ENCODE results near the gene CLEC2B. TPM values are rescaled to one million over a fixed set of nuclear protein-coding genes. Genes with fewer than 3 reads are reported as not detected.

The CLEC2B gene
- total RNA-seq, 1 donor = 16.5 TPM

DNA sequence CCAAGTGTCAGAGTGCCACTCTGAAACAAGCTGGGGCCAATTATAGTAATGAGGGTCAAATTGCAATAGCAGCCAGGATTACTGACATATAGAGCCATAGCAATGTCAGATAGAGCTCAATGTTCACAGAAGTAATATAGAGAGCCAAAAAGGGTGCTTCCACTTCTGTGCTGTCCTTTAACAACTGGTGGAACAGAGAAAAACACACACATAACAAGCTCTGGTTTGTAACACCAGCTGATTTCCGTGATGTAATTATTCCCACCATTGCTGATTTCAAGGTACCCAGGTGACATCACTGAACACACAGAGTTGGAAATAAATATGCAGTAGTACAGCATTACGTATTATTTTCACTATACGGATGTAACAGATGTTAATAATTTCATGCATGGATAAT lies 3.0 kb upstream of the CLEC2B start:
- TF ChIP-seq, protein P1, sequence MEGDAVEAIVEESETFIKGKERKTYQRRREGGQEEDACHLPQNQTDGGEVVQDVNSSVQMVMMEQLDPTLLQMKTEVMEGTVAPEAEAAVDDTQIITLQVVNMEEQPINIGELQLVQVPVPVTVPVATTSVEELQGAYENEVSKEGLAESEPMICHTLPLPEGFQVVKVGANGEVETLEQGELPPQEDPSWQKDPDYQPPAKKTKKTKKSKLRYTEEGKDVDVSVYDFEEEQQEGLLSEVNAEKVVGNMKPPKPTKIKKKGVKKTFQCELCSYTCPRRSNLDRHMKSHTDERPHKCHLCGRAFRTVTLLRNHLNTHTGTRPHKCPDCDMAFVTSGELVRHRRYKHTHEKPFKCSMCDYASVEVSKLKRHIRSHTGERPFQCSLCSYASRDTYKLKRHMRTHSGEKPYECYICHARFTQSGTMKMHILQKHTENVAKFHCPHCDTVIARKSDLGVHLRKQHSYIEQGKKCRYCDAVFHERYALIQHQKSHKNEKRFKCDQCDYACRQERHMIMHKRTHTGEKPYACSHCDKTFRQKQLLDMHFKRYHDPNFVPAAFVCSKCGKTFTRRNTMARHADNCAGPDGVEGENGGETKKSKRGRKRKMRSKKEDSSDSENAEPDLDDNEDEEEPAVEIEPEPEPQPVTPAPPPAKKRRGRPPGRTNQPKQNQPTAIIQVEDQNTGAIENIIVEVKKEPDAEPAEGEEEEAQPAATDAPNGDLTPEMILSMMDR (IDR thresholded peaks at IDR 0.05; ENCODE audit: insufficient read depth, low read length) = no peak
- DNase-seq (ENCODE audit: low read depth) = no peak
- no peak overlapping the region for H3K4me3 ChIP-seq (ENCODE audit: low read depth, low read length)

DNA sequence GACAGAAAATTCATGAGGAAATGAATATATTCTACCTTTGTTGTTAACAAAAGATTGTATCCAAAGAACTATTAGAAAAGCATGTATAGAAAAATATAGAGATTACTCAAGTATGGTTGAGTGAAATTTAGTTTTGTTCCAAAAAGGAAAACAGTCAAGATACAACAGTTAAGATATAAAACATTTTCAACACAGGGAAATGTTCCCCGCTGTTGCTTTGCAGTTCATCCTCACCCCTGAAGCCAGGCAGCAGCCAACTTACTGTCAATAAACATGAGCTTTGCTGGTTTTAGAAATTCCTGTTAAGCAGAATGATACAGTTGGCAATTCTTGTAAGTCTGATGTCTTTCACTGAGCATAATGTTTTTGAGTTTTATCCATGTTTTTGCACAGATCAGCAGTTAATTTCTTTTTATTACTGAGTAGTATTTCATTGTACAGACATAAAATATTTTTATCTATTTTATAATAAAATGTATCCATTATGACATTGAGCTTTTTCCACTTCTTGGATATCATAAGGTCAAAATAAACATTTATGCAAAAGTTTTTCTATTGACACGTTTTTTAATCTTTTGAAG lies 1.2 kb upstream of the CLEC2B start:
- TF ChIP-seq, protein P1 (IDR thresholded peaks at IDR 0.05; ENCODE audit: insufficient read depth, low read length) = no peak
- H3K4me3 ChIP-seq (ENCODE audit: low read depth, low read length) = no peak overlapping the region
- DNase-seq (ENCODE audit: low read depth) = peak; percentile 8

DNA sequence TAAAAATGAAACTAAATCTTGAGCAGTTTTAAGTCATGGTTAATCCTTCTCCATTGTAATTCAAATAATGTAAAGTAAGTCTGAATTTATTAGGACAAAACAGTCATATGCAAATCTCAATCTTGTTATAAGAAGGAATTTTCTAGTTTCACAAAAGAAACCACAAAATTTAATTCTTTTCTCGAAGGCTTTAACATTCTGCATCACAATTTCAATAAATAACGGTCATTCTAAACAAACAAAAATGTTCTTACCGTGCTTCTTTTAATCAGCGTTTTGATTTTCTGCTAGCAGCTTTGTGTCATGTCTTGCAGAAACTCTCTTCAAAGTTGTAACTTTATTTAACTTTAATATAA lies 225 bp downstream of the CLEC2B start:
- TF ChIP-seq, protein P1 (IDR thresholded peaks at IDR 0.05; ENCODE audit: insufficient read depth, low read length) = no peak
- no peak for DNase-seq (ENCODE audit: low read depth)
- H3K4me3 ChIP-seq (ENCODE audit: low read depth, low read length) = peak overlapping the region; percentile 56

DNA sequence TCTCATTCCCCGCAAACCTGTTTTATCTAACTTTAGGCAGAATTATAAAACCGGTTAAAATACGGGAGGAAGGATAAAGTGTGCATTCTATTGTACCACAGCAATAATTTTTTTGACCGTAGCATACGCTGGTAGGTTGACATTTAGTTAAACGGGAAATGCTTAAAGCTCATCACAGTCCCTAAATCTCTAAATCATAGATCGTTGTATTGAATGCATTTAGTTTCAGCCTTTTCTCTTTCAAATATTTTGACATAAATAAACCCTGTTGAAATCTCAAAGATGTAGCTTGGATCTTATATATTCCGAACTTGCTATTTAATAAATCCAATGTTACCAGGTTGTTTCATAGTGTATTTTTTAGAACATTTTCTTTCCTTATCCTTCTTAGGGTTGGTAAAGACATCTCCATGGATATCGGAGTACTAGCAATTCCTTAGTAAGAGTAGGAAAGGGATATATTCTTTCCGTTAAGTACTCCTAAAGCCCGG lies 798 bp downstream of the CLEC2B start:
- peak overlapping the region; percentile 25 for H3K4me3 ChIP-seq (ENCODE audit: low read depth, low read length)
- DNase-seq (ENCODE audit: low read depth) = peak; percentile 7
- TF ChIP-seq, protein P1 (IDR thresholded peaks at IDR 0.05; ENCODE audit: insufficient read depth, low read length) = no peak

DNA sequence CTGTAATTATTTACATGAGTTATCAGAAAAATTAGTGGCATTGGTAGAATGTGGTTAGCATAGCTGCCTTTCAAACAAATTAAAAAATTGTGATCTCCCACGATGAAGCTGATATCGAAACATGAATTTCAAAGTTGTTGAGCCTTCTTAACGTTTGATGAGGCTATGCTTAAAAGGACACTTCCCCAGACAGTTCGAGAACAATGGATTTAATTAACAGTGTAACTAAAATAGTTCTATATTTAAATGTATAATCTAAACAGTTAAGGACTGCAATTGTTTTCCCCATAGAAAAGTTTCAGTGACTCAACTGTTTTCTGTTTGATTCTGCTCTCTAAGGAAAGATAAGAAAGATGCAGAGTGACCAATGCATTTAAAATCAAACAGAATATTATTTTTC lies 1.6 kb downstream of the CLEC2B start:
- TF ChIP-seq, protein P1 (IDR thresholded peaks at IDR 0.05; ENCODE audit: insufficient read depth, low read length) = no peak
- no peak overlapping the region for H3K4me3 ChIP-seq (ENCODE audit: low read depth, low read length)
- peak; percentile 5 for DNase-seq (ENCODE audit: low read depth)

DNA sequence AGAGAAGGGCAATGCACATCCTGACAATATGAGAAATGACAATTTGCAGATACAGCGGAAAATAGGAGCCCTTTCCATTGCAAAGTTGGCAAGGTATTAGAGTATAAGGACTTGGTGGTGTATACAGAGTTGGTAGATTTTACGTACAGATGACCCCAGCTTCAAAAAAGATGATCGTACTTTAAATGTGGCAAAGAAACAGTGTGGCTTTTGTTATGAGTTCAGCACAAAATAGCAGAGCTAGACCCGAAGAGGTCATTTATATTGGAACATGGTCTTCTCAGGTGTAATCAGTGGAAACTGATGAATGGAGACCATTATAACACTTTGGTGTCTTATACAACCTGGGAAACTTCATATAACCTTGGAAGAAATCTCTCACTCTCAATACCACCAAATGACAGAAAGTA lies 2.3 kb downstream of the CLEC2B start:
- no peak for DNase-seq (ENCODE audit: low read depth)
- H3K4me3 ChIP-seq (ENCODE audit: low read depth, low read length) = no peak overlapping the region
- TF ChIP-seq, protein P1 (IDR thresholded peaks at IDR 0.05; ENCODE audit: insufficient read depth, low read length) = no peak

All from fibroblast of the aortic adventitia (primary cell).